Esophagus muscularis mucosa (tissue), 4 donors: ENCODE measurements around the gene AP2B1.

Experiments
- EP300 ChIP-seq: sonication (generic); formaldehyde crosslinking; IDR thresholded peaks from one replicate; pipeline ENCODE4 v1.6.1; 2017; ENCODE audit warnings: antibody characterized with exemption
- POLR2A ChIP-seq: fragments of 450-650 bp; IDR thresholded peaks from one replicate; pipeline ENCODE4 v1.6.1; 2017; ENCODE audit warnings: antibody characterized with exemption, moderate library complexity, mild to moderate bottlenecking, low read depth
- POLR2AphosphoS5 ChIP-seq, 2 donors: sonication (generic); formaldehyde crosslinking; IDR thresholded peaks; one replicate each; pipeline ENCODE4 v1.6.1; 2017; ENCODE audit warnings: antibody characterized with exemption in 2 of 2
- TF ChIP-seq, protein P1 (sequence below), 3 experiments: fragments of 200-600 bp in 2 of 3; fragments of 450-650 bp in 1 of 3; sonication (generic) in 2 of 3; IDR thresholded peaks; one replicate each; pipeline ENCODE4 v1.5.1; 2017 to 2019; ENCODE audit warnings: antibody characterized with exemption in 3 of 3, mild to moderate bottlenecking in 2 of 3, moderate library complexity in 1 of 3

DNA sequence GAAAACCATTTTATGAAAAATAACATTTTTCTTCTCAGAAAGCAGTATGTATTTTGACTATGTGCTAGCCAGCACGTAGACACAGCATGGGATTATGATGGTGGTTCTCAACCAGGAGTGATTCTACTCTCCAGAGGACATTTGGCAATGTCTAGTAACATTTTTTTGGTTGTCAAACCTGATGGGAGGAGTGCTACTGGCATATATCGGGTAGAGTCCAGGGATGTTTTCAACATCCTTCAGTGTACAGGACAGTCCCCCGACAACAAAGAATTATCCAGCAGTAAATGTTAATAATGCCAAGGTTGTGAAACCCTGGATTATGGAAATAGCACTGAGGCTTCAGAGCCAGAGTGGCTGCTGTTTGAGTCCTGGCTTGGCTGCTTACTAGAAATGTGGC is 27.7 kb downstream of the AP2B1 start:
- TF ChIP-seq, protein P1, sequence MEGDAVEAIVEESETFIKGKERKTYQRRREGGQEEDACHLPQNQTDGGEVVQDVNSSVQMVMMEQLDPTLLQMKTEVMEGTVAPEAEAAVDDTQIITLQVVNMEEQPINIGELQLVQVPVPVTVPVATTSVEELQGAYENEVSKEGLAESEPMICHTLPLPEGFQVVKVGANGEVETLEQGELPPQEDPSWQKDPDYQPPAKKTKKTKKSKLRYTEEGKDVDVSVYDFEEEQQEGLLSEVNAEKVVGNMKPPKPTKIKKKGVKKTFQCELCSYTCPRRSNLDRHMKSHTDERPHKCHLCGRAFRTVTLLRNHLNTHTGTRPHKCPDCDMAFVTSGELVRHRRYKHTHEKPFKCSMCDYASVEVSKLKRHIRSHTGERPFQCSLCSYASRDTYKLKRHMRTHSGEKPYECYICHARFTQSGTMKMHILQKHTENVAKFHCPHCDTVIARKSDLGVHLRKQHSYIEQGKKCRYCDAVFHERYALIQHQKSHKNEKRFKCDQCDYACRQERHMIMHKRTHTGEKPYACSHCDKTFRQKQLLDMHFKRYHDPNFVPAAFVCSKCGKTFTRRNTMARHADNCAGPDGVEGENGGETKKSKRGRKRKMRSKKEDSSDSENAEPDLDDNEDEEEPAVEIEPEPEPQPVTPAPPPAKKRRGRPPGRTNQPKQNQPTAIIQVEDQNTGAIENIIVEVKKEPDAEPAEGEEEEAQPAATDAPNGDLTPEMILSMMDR (IDR thresholded peaks at IDR 0.05): no peak
- no peak for TF ChIP-seq POLR2AphosphoS5 (IDR thresholded peaks at IDR 0.05)
- no peak for TF ChIP-seq EP300
- TF ChIP-seq POLR2A: no peak
